Upper lobe of left lung (tissue), 6 donors: Measurements from ENCODE around the gene CYTH2. TPM values are rescaled to one million over a fixed set of nuclear protein-coding genes. Genes with fewer than 3 reads are reported as not detected.

Source experiments
- ATAC-seq, 2 donors: fragments of 200-7000 bp; cut with Tn5 transposase; one replicate each; pipeline ENCODE4 v1.9.1; 2022; ENCODE audit warnings: mild to moderate bottlenecking in 2 of 2, moderate library complexity in 2 of 2; ENCODE audit not compliant: low FRiP score in 2 of 2
- DNase-seq, 2 donors: peaks; one replicate each; pipeline ENCODE4 v3.0.0-alpha.2; 2019 to 2020
- H3K27ac ChIP-seq, 4 donors: fragments of 200-600 bp; sonication (generic); one replicate each; pipeline ENCODE4 v1.5.1; 2016 to 2019
- H3K27me3 ChIP-seq, 4 donors: fragments of 200-600 bp; sonication (generic); one replicate each; pipeline ENCODE4 v1.5.1; 2017 to 2019
- H3K36me3 ChIP-seq, 4 donors: fragments of 200-600 bp; sonication (generic); one replicate each; pipeline ENCODE4 v1.5.1; 2016 to 2019
- H3K4me1 ChIP-seq, 4 donors: fragments of 200-600 bp; sonication (generic); one replicate each; pipeline ENCODE4 v1.5.1; 2018 to 2019
- H3K4me3 ChIP-seq, 4 donors: fragments of 200-600 bp; sonication (generic); one replicate each; pipeline ENCODE4 v1.5.1; 2017 to 2019; ENCODE audit warnings: mild to moderate bottlenecking in 2 of 4, moderate library complexity in 1 of 4
- H3K9me3 ChIP-seq, 4 donors: fragments of 200-600 bp; sonication (generic); one replicate each; pipeline ENCODE4 v1.5.1; 2018 to 2019
- CTCF ChIP-seq, 6 experiments: fragments of 450-650 bp in 4 of 6; fragments of 200-600 bp in 2 of 6; sonication (generic) in 2 of 6; IDR thresholded peaks; one replicate each; pipeline ENCODE4 v1.5.1; 2016 to 2019; ENCODE audit warnings: antibody characterized with exemption in 6 of 6
- EP300 ChIP-seq, 4 donors: sonication (generic); formaldehyde crosslinking; IDR thresholded peaks; one replicate each; pipeline ENCODE4 v1.5.1; 2017; ENCODE audit warnings: antibody characterized with exemption in 4 of 4, control low read depth in 2 of 4
- POLR2A ChIP-seq, 4 donors: fragments of 450-650 bp; IDR thresholded peaks; one replicate each; pipeline ENCODE4 v1.5.1; 2016 to 2017; ENCODE audit warnings: antibody characterized with exemption in 4 of 4, mild to moderate bottlenecking in 2 of 4
- POLR2AphosphoS5 ChIP-seq, 2 donors: sonication (generic); formaldehyde crosslinking; IDR thresholded peaks; one replicate each; pipeline ENCODE4 v1.5.1; 2017; ENCODE audit warnings: antibody characterized with exemption in 2 of 2
- WGBS, 2 donors: methylation state at CpG; one replicate each; pipeline ENCODE4 v1.1.5; 2017 to 2018; 5-methylcytosine and 5-hydroxymethylcytosine counted together
- total RNA-seq, 6 donors: library from RNA; depleted of rRNA in 4 of 6; stranded (reverse); fragments of >200 nt in 4 of 6; gene quantifications; one replicate each; pipeline versions ENCODE4 v1.1.0 to v1.2.1, GENCODE V29; 2016 to 2021
- donor health status: DM: no; HTN: no; CAD: no; lungs with moderate emphysema.
- donor health status: DM: no; HTN: yes; CAD: no; lungs with severe emphysema.

Gene CYTH2
- total RNA-seq, 6 donors from 2014 or later: 53.4 to 195 (median 77.0) TPM

GRCh38 chr19:48501494-48502349 is 32.6 kb downstream of the CYTH2 start:
- Histone ChIP-seq H3K9me3 (no peaks in the 10 kb centered on the region), H3K27ac (peak overlapping the region in 2 of 4 donors; percentile 61 to 68), H3K4me1 (peaks cover 3 to 35% (median 23%) of the 10 kb centered on the region in 4 donors), H3K4me3 (peak overlapping the region in 3 of 4 donors; percentile 37 to 49 (median 49)), H3K36me3 (no peaks in the 10 kb centered on the region), H3K27me3 (peaks cover 0 to 20% (median 6%) of the 10 kb centered on the region in 4 donors)
- TF ChIP-seq EP300 (IDR thresholded peaks at IDR 0.05): no peak
- peak in 1 of 4 donors; percentile 36 for TF ChIP-seq POLR2A (IDR thresholded peaks at IDR 0.05)
- no peak for TF ChIP-seq CTCF (IDR thresholded peaks at IDR 0.05)
- no peak for TF ChIP-seq POLR2AphosphoS5 (IDR thresholded peaks at IDR 0.05)
- WGBS, 2 donors: 1 to 7% methylated on average over 14 to 19 of the region's 20 CpGs
- peak; percentile 71 to 92 for ATAC-seq
- DNase-seq: peak; percentile 86 to 97

- ATAC-seq: no peak
- TF ChIP-seq POLR2A (IDR thresholded peaks at IDR 0.05) (peak in 1 of 4 donors; percentile 60), POLR2AphosphoS5 (IDR thresholded peaks at IDR 0.05) (peak in 1 of 2 donors; percentile 24), EP300 (IDR thresholded peaks at IDR 0.05) (no peak)
- no peaks in the 10 kb centered on the region for H3K36me3 ChIP-seq
- DNase-seq: peak in 1 of 2 donors; percentile 96
- H3K4me3 ChIP-seq: peak overlapping the region in 3 of 4 donors; percentile 29 to 45 (median 42)
- WGBS, 2 donors: 29 to 32% methylated on average over 12 to 22 of the region's 27 CpGs
- peaks cover 3 to 33% (median 23%) of the 10 kb centered on the region in 4 donors for H3K4me1 ChIP-seq
- H3K9me3 ChIP-seq: no peaks in the 10 kb centered on the region
- H3K27ac ChIP-seq: peak overlapping the region; percentile 16 to 67 (median 42)
- peaks cover 0 to 20% (median 6%) of the 10 kb centered on the region in 4 donors for H3K27me3 ChIP-seq
These were observed 33.3 kb downstream of the CYTH2 start for GRCh38 chr19:48502350-48503018.

- WGBS, 2 donors: 79 to 85% methylated on average over 4 to 5 of the region's 5 CpGs
- H3K9me3 ChIP-seq: no peaks in the 10 kb centered on the region
- H3K4me3 ChIP-seq: no peak overlapping the region
- DNase-seq (no peak), ATAC-seq (peak in 1 of 2 donors; percentile 25)
- H3K36me3 ChIP-seq: no peaks in the 10 kb centered on the region
- peaks cover 0 to 12% (median 3%) of the 10 kb centered on the region in 4 donors for H3K27me3 ChIP-seq
- TF ChIP-seq CTCF (IDR thresholded peaks at IDR 0.05) (peak in 3 of 6 experiments; percentile 43 to 51 (median 46)), POLR2A (IDR thresholded peaks at IDR 0.05) (no peak), POLR2AphosphoS5 (IDR thresholded peaks at IDR 0.05) (no peak), EP300 (IDR thresholded peaks at IDR 0.05) (no peak)
- H3K4me1 ChIP-seq: peaks cover 10 to 23% (median 12%) of the 10 kb centered on the region in 4 donors
- no peak overlapping the region for H3K27ac ChIP-seq
These were observed 37.1 kb downstream of the CYTH2 start for GRCh38 chr19:48506138-48506733.

GRCh38 chr19:48507911-48508439 is 38.8 kb downstream of the CYTH2 start:
- Histone ChIP-seq H3K27me3 (peaks cover 0 to 29% (median 14%) of the 10 kb centered on the region in 4 donors), H3K36me3 (no peaks in the 10 kb centered on the region), H3K9me3 (no peaks in the 10 kb centered on the region), H3K4me3 (no peak overlapping the region), H3K4me1 (peaks cover 7 to 26% (median 10%) of the 10 kb centered on the region in 4 donors), H3K27ac (no peak overlapping the region)
- 82 to 91% methylated on average over 7 of the region's 7 CpGs for WGBS, 2 donors
- TF ChIP-seq POLR2AphosphoS5 (IDR thresholded peaks at IDR 0.05) (no peak), POLR2A (IDR thresholded peaks at IDR 0.05) (no peak), CTCF (IDR thresholded peaks at IDR 0.05) (no peak), EP300 (IDR thresholded peaks at IDR 0.05) (no peak)
- no peak for DNase-seq
- ATAC-seq: no peak
